ENCODE data around the gene AQP9.

Gene AQP9

GRCh38 chr15:58228718-58229117 lies 90.5 kb downstream of the AQP9 start:
- no peak for DNase-seq

- peak; percentile 78 for DNase-seq
These were observed 91.2 kb downstream of the AQP9 start for GRCh38 chr15:58229297-58229768.

DNA sequence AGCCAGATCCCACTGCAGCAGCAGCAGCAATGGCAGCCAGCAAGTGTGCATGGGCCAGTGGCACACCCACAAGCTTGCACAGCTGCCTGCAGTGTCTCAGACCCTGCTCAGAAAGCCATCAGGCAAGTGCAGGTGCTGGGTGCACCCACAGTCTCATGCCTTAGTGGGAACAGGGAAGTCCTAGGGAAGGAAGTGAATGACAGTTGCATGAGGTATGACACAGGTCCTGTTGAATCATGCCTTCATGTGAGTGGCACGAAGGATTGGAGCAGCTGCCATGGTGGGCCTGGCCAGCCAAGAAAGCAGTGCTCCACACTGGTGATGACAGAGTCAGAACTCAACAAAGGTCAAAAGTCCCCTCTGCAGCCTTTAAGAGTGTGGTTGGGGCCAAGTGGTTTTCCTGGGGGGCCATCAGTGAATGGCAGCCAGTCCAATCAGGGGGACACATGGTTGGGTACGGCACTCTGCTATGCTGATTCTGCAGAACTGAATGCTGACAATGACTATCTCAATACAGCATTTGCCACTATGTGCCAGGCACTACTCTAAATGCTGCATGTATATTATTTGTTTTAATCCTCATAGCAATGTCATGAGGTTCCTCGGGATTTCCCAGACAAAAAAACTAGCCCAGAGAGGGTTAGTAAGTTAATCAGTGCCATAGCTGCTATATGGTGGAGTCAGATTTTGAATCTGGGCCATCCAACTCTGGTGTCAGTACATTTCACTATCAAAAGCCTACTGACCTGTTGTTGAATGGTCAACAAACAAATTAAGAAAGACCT lies 94.3 kb downstream of the AQP9 start:
- DNase-seq = no peak

- DNase-seq = no peak
These were observed 95.2 kb downstream of the AQP9 start for GRCh38 chr15:58233341-58233740.

All from NCI-H2029 treated with DMSO at 0.1 percent for 48 hours (cell line).